Endothelial cell of hepatic sinusoid (primary cell): ENCODE results near the gene EEIG2.
"Not testable (repeated sequence)": the region's sequence is repeated elsewhere in the genome, so short reads cannot be mapped to it uniquely, and the experiment has no call there.

Experiments
- in situ Hi-C: cut with HindIII; loops from 2 replicates; pipeline ENCODE4 v1.10.0; 2017; ENCODE audit warnings: low sequenced_read_pairs

EEIG2 gene

DNA sequence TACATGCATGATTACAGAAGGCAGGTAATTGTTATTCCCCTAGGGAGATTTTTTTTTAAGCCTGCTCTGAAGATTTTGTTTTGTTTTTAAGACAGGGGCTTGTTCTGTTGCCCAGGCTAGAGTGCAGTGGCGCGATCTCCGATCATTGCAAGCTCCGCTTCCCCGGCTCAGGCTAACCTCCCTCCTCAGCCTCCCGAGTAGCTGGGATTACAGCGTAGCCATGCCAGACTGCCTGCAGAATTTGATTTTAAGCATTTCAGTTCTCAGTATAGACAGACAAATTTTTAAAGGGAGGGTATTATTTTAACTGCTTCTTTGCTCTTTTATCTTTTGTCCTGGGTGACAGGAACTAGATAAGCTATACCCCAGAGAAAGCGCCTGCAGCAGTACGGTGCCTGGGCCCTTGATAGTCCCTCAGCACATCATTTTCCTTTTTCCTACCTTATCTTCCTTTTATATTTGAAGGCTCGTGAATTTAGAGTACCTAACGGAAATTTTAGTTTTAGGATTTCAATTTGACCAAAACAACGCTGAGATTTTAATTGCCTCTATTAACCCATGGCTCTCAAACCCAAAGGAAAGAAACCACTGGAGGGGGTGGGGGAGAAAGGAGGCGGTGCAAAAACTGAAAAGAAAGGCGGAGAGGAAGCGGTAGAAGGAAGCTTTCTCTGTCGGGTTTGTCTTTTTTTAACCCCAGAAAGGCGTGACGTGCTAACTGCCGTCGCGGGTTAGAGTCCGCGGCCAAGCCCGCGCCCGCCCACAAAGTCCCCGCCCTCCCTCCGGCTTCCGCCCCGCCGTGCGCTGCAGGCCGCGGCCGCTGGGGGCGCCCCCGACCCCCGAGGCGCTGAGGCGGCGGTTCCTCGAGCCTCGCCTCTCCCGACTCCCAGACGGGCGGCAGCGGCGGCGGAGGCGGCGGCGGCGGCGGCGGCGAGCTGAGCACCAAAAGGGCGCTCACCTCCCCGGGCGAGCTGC lies at the start of gene EEIG2:
EEIG2 (plus strand) TSS at position 886 of the 972 bp plus-strand sequence. CDS start 329 bp downstream, outside the sequence.
- in situ Hi-C loops, result loop anchor here (5.0 kb wide), 1 partner anchor 53 kb away; no protein-coding TSS in a partner anchor

DNA sequence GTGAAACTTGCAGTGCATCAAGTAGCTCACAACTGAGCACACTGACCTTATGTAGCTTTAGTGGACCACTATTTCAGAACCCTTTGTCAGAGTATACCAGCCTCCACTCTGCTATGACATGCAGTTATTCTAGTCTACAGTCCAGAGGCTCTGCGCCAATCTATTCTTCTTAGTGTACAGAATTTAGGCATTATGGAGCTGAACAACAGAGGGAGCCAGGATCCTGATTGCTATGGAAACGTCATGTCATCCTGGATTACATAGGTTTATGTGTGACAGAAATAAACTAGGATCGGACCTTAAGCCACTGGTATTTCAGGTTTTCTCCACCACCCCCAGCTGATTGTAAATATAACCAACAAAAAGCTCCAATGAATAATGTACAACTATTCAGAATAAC lies 48.1 kb upstream of the EEIG2 start:
- in situ Hi-C loops, result no loop called here

DNA sequence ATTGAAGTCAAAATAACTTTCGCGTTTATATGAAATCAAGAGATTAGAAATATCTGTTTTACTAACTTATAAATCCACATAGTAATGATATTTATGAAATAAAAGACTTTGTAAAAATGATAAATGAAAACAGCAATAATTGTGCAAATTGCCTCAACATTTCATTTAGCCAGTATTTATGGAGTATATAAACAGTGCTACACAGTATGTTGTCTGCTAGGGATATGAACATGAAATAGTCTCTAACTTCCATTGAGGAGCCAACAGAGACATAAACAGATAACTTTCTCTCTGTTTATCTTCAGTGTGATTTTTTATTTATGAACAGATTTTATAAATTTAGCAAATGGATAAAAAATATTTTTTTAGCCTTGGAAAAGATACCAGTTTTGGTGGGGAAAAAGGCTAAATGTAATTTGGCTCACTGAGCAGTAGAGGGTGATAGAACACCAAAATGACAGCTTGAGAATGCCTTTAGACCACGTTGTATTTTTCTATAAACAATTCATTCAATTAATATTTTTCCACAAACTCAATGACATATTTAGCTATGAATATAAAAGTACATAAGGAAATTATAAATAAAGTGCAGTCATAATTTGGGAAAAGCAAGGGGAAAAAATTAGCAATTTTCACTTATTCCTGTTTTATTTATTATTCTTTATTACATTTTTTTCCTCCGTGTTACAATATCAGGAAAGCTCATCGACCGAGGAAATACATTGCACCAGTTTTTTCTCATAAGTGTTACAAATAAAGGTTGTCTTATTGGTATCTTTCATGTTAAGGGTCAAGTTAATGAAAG lies 47.5 kb upstream of the EEIG2 start:
- in situ Hi-C loops, result no loop called here

DNA sequence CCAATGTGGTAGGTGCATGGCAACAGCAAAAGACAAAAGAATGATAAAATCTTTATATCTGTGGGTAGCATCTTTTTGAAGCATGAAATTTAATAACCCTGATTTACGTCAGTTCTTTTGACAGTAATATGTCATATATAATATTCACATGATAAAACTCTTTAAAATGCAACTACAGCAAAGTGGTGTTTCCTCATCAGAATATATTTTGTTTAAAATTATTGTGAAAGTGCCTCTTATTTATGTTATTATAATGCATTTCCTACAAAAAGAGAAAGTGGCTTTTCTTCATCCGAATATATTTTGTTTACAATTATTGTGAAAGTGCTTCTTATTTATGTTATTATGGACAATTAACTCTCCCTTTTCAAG lies 46.9 kb upstream of the EEIG2 start:
- in situ Hi-C loops, result no loop called here

DNA sequence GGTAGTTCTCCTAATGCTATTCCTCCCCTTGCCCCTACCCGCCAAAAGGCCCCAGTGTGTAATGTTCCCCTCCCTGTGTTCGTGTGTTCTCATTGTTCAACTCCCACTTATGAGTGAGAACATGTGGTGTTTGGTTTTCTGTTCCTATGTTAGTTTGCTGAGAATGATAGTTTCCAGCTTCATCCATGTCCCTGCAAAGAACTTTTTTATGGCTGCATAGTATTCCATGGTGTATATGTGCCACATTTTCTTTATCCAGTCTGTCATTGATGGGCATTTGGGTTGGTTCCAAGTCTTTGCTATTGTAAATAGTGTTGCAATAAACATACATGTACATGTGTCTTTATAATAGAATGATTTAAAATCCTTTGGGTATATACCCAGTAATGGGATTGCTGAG lies 46.0 kb upstream of the EEIG2 start:
- in situ Hi-C loops, result not testable (repeated sequence)

DNA sequence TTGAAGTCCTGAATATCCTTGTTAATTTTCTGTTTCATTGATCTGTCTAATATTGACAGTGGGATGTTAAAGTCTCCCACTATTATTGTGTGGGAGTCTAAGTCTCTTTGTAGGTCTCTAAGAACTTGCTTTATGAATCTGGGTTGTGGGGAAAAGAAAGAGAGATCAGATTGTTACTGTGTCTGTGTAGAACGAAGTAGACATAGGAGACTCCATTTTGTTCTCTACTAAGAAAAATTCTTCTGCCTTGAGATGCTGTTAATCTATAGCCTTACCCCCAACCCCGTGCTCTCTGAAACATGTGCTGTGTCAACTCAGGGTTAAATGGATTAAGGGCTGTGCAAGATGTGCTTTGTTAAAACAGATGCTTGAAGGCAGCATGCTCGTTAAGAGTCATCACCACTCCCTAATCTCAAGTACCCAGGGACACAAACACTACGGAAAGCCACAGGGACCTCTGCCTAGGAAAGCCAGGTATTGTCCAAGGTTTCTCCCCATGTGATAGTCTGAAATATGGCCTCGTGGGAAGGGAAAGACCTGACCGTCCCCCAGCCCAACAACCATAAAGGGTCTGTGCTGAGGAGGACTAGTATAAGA lies 42.5 kb upstream of the EEIG2 start:
- in situ Hi-C loops, result not testable (repeated sequence)

DNA sequence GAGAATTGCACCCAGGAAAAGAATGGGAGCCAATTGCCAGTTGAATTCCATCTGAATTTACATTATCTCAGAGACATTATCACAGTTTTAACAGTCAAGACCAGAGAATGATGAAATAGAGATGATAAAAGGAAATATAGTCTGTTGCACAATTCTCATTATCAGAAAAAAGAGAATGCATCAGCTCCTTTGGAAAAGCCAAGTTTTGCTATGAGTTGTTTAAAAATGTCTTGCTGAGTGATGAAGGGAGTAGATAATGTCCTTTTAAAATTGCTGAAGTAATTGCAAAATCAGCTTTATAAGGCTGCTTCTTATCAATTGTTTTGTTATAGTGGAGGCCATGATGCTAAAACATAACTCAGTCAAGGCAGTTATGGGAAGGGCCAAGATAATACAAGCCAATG lies 37.9 kb upstream of the EEIG2 start:
- in situ Hi-C loops, result no loop called here

DNA sequence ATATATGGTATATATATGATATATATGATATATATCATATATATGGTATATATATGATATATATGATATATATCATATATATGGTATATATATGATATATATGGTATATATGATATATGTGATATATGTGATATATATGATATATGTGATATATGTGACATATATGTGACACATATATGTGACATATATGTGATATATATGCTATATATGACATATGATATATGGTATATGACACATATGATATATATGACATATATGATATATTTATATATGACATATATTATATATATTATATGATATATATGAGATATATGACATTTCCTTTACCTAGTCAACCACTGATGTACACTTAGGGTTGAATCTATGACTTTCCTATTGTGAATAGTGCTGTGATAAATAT lies 36.1 kb upstream of the EEIG2 start:
- in situ Hi-C loops, result no loop called here

DNA sequence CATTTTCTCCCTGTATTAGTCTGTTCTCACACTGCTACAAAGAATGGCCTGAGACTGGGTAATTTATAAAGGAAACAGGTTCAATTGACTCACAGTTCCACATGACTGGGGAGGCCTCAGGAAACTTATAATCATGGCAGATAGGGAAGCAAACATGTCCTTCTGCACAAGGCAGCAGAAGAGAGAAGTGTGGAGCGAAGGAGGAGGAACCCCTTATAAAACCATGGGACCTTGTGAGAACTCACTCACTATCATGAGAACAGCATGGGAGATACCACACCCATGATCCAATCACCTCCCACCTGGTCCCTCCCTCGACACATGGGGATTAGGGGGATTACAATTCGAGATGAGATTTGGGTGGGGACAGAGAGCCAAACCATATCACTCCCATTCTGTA lies 35.2 kb upstream of the EEIG2 start:
- in situ Hi-C loops, result no loop called here

DNA sequence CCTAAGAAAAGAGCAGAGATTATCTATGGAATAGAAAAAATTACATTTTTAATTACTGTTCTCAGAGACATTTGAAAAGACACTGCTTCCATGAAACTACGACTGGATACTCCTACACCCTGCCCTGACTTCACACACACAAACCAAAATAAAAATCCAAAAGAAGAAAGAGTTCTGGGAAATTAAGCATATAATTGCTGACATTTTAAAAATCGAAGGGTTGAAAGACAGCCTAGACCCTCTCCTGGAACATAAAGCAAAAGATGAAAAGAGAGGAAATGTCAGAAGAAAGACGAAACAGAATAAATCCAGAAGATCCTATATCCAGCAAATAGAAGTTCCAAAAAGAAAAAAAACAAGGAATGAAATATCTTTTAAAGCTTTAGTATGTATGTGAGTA lies 32.8 kb upstream of the EEIG2 start:
- in situ Hi-C loops, result no loop called here

DNA sequence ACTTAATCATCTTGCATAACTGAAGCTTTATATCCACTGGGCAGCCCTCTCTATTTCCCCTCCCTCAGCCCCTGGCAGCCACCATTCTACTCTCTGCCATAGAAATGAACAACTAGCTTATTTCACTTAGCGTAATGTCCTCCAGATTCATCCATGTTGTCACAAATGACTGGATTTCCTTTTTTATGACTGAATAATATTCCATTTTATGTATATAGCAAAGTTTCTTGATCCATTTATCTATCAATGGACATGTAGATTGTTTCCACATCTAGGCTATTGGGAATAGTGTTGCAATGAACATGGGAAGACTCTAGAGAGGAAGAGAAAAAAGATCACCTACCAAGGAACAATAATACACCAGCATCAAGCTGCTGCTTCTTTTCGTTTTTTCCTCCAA lies 32.1 kb upstream of the EEIG2 start:
- in situ Hi-C loops, result no loop called here

DNA sequence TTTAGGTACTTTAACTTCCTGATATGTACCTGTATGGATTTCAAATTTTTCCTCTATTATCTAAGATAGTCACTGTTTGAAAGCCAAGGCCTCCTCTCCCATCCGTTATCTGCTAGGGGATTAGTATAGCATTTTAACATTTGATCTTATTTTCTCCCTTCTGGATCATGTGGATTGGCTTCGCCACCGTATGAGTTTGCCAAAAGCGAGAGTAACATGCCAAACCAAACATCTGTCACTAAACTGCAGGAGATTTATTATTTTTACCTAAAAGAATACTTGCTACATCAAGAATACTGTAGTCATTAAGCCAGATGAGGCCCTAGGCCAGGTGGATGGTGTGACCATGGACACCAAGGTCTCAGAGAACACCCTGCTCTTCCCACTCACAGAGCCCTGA lies 28.5 kb upstream of the EEIG2 start:
- in situ Hi-C loops, result no loop called here

DNA sequence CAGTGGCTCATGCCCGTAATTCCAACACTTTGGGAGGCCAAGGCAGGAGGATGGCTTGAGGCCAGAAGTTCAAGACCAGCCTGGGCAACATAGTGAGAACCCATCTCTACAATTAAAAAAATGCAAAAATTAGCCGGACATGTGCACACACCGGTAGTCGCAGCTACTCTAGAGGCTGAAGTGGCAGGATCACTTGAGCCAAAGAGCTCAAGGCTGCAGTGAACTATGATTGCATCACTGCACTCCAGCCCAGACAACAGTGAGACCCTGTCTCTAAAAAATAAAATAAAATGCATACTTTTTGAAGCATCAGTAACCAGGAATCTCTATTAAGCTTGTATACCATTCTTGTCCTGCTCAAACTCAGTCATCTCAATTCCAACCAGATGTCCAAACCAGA lies 27.2 kb upstream of the EEIG2 start:
- in situ Hi-C loops, result no loop called here

DNA sequence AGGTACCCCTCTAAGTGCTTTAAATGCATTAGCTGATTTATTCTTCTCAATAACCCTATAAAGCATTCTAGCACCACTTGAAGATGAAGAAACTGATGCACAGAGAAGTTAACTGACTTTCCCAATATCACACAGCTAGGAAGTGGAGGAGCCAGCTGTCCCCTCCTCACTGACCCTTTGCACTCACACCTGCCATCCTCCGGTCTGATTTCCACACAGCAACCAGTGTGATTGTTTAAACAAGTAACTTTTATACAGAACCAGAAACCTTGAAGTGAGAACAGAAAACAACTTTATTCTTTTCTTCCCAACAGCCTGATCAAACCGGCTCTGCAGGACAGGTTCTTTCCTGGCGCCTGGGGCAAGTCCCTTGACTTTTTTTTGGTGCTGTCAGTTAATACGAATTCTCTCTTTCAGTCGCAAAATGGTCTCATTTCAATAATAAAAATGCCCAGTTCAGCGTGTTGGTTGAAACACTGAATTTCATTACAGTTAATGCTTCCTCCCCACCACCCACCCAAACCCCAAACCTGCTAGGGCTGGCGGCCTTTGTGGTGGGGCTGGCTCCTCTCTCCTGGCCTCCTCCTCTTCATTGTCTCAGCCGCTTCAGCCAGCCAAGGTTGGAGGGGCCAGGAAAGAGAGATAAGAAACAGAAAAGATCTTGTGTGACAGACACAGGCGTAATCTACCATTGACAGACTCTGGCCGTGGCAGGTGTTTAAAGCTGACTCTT lies 26.4 kb upstream of the EEIG2 start:
- in situ Hi-C loops, result no loop called here

DNA sequence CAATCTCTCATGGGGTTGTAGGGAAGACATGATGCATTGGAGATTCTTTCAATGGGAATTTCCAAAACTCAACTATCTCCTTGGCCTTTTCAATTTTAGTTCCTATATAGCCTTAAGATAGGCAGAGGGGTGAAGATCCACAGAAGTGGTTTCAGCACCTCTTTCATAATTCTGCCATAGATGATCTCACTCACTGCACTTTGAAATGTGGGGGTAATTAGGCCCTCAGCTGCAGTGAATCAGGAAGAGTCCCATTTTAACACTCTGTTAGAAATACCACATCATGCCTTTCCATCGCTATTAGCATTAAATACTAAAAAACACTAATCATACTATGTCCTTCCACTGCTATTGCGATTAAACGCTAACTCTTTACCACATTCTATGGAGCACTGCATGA lies 25.1 kb upstream of the EEIG2 start:
- in situ Hi-C loops, result no loop called here

DNA sequence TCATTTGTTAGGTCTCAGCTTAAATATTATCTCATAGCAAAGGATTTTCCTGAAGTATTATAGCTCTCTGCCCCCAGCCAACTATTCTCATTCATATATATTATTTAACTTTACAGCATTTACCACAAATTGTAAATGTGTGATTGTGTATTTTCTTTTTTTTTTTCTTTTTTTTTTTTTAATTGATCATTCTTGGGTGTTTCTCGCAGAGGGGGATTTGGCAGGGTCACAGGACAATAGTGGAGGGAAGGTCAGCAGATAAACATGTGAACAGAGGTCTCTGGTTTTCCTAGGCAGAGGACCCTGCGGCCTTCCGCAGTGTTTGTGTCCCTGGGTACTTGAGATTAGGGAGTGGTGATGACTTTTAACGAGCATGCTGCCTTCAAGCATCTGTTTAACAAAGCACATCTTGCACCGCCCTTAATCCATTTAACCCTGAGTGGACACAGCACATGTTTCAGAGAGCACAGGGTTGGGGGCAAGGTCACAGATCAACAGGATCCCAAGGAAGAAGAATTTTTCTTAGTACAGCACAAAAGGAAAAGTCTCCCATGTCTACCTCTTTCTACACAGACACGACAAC lies 24.5 kb upstream of the EEIG2 start:
- in situ Hi-C loops, result not testable (repeated sequence)

DNA sequence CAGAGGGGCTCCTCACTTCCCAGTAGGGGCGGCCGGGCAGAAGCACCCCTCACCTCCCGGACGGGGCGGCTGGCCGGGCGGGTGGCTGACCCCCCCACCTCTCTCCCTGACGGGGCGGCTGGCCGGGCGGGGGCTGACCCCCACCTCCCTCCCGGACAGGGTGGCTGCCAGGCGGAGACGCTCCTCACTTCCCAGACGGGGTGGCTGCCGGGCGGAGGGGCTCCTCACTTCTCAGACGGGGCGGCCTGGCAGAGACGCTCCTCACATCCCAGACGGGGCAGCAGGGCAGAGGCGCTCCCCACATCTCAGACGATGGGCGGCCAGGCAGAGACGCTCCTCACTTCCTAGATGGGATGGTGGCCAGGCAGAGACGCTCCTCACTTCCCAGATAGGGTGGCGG lies 23.9 kb upstream of the EEIG2 start:
- in situ Hi-C loops, result not testable (repeated sequence)

DNA sequence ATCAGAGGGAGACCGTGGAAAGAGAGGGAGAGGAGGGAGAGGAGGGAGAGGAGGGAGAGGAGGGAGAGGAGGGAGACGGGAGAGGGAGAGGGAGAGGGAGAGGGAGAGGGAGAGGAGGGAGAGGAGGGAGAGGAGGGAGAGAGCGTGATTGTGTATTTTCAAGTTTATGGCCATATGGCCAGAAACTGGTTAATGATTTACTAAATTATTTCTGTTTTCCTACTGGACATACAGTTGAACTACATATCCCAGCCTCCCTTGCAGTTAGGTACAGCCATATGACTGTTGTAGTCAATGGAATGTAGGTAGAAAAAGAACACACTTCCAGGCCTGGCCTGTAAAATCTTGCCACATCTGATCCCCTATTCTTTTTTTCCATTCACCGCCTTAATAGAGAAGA lies 23.1 kb upstream of the EEIG2 start:
- in situ Hi-C loops, result not testable (repeated sequence)

DNA sequence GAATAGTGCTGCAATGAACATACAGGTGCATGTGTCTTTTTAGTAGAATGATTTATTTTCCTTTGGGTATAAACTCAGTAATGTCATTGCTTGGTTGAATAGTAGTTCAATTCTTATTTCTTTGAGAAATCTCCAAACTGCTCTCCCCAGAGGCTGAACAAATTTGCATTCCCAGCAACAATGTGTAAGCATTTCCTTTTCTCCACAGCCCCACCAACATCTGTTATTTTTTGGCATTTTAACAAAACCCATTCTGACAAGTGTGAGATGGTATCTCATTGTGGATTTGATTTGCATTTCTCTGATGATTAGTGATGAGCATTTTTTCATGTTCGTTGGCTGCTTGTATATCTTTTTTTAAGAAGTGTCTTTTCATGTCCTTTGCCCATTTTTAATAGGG lies 21.9 kb upstream of the EEIG2 start:
- in situ Hi-C loops, result no loop called here

DNA sequence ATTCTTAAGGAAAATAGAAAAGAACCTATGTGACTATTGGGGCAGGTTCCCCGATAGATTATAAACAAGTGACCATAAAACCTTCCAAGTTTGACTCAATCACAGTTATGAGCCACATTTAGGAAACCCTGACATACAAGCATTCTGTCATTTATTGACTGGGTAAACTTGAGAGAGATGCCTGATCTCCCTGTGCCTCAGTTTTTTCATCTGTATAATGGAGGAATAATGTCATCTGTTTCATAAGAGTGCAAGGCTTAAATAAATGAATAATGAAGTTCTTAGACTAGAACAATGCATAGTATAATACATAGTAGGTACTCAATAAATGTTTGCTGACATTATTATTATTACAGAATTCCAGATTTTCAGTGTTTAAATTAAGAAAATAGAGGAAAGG lies 18.9 kb upstream of the EEIG2 start:
- in situ Hi-C loops, result no loop called here
